Sigmoid colon (tissue), 7 donors: ENCODE results near the gene ZNF559. TPM values are rescaled to one million over a fixed set of nuclear protein-coding genes. Genes with fewer than 3 reads are reported as not detected.
A peak's percentile ranks its signal among the peaks of the same experiment; 100 is the strongest.

Source experiments
- DNase-seq: peaks from one replicate; pipeline ENCODE4 v3.0.0-alpha.2; 2019
- H3K27ac ChIP-seq, 4 donors: fragments of 200-600 bp; sonication (generic); one replicate each; pipeline ENCODE4 v1.5.1; 2016 to 2019; ENCODE audit warnings: mild to moderate bottlenecking in 1 of 4
- H3K27me3 ChIP-seq, 3 donors: fragments of 200-600 bp; sonication (generic); one replicate each; pipeline ENCODE4 v1.5.1; 2019; ENCODE audit warnings: mild to moderate bottlenecking in 1 of 3
- H3K36me3 ChIP-seq, 4 donors: fragments of 200-600 bp; sonication (generic); one replicate each; pipeline ENCODE4 v1.5.1; 2016 to 2019
- H3K4me1 ChIP-seq, 4 donors: fragments of 200-600 bp; sonication (generic); one replicate each; pipeline ENCODE4 v1.5.1; 2017 to 2019
- H3K4me3 ChIP-seq, 4 donors: fragments of 200-600 bp; sonication (generic); one replicate each; pipeline ENCODE4 v1.5.1; 2017 to 2019; ENCODE audit warnings: mild to moderate bottlenecking in 2 of 4, moderate library complexity in 1 of 4
- H3K9me3 ChIP-seq, 4 donors: fragments of 200-600 bp in 3 of 4; sonication (generic) in 3 of 4; one replicate each; pipeline versions ENCODE4 v1.5.1 to v1.6.1; 2013 to 2019
- CTCF ChIP-seq, 4 experiments: fragments of 450-650 bp in 3 of 4; fragments of 200-600 bp in 1 of 4; IDR thresholded peaks; one replicate each; pipeline ENCODE4 v1.5.1; 2016 to 2019; ENCODE audit warnings: antibody characterized with exemption in 4 of 4, mild to moderate bottlenecking in 3 of 4, moderate library complexity in 2 of 4
- EP300 ChIP-seq, 4 donors: sonication (generic); formaldehyde crosslinking; IDR thresholded peaks; one replicate each; pipeline ENCODE4 v1.6.1; 2017; ENCODE audit warnings: antibody characterized with exemption in 4 of 4
- POLR2A ChIP-seq, 2 donors: fragments of 450-650 bp; IDR thresholded peaks; one replicate each; pipeline ENCODE4 v1.6.1; 2016; ENCODE audit warnings: antibody characterized with exemption in 2 of 2, mild to moderate bottlenecking in 2 of 2, moderate library complexity in 2 of 2
- POLR2AphosphoS5 ChIP-seq, 4 donors: sonication (generic); formaldehyde crosslinking; IDR thresholded peaks; one replicate each; pipeline ENCODE4 v1.6.1; 2017; ENCODE audit warnings: antibody characterized with exemption in 4 of 4
- WGBS, 2 donors: extraction: QIAGEN DNeasy Blood & Tissue Kit; methylation state at CpG; one replicate each; pipeline ENCODE4 v1.1.7; 2013; 5-methylcytosine and 5-hydroxymethylcytosine counted together
- intact Hi-C: fragments of 100-400 bp; cut with DNase I; formaldehyde crosslinking; loops from one replicate; pipeline ENCODE4 v1.15.1; 2023
- polyA plus RNA-seq, 3 donors: library from polyadenylated mRNA; stranded (reverse); fragments of 200-250 nt; gene quantifications; one replicate each; pipeline ENCODE4 v1.2.3, GENCODE V29; 2013
- total RNA-seq, 4 donors: library from RNA; depleted of rRNA; stranded (reverse); fragments of >200 nt; gene quantifications; one replicate each; pipeline ENCODE4 v1.1.0, GENCODE V29; 2016
- donor health status: healthy with polysubstance abuse.
- donor health status: Bipolar disorder and iron deficiency.
- donor health status: healthy.

The ZNF559 gene
- total and polyA plus RNA-seq, 7 donors: 3.7 to 45.7 (median 16.5) TPM

- Histone ChIP-seq H3K4me3 (no peak overlapping the region), H3K27me3 (no peaks in the 10 kb centered on the region), H3K27ac (no peak overlapping the region), H3K9me3 (peaks cover 0 to 11% (median 2%) of the 10 kb centered on the region in 4 donors), H3K36me3 (peaks cover 10 to 40% (median 31%) of the 10 kb centered on the region in 4 donors), H3K4me1 (peaks cover 0 to 21% (median 13%) of the 10 kb centered on the region in 4 donors)
- intact Hi-C loops: loop anchor here (5.0 kb wide), 1 partner anchor 231 kb away; the partner anchor contains the start of gene ZNF426
- WGBS, 2 donors: 93 to 97% methylated on average over 1 of the region's 1 CpG
- no peak for DNase-seq
- TF ChIP-seq POLR2AphosphoS5 (IDR thresholded peaks at IDR 0.05): no peak
- no peak for TF ChIP-seq CTCF (IDR thresholded peaks at IDR 0.05)
- TF ChIP-seq POLR2A (IDR thresholded peaks at IDR 0.05): no peak
- TF ChIP-seq EP300 (IDR thresholded peaks at IDR 0.05): no peak
Measured at GRCh38 chr19:9306443-9306842, 17.5 kb upstream of the ZNF559 start.

GRCh38 chr19:9308091-9308770 is 15.7 kb upstream of the ZNF559 start:
- 68 to 78% methylated on average over 10 of the region's 10 CpGs for WGBS, 2 donors
- peaks cover 0 to 22% (median 13%) of the 10 kb centered on the region in 4 donors for H3K36me3 ChIP-seq
- DNase-seq: no peak
- peaks cover 0 to 4% (median 0%) of the 10 kb centered on the region in 4 donors for H3K9me3 ChIP-seq
- H3K4me1 ChIP-seq: peaks cover 0 to 21% (median 13%) of the 10 kb centered on the region in 4 donors
- no peak for TF ChIP-seq CTCF (IDR thresholded peaks at IDR 0.05)
- TF ChIP-seq POLR2AphosphoS5 (IDR thresholded peaks at IDR 0.05): no peak
- no peak for TF ChIP-seq POLR2A (IDR thresholded peaks at IDR 0.05)
- TF ChIP-seq EP300 (IDR thresholded peaks at IDR 0.05): no peak
- no peak overlapping the region for H3K27ac ChIP-seq
- intact Hi-C loops: loop anchor here (2.0 to 5.0 kb wide), 3 partner anchors 167 to 485 kb away; partner anchors contain the start of genes ZNF317 and ZNF426
- H3K27me3 ChIP-seq: no peaks in the 10 kb centered on the region
- peak overlapping the region in 3 of 4 donors; percentile 68 to 94 (median 74) for H3K4me3 ChIP-seq

- Histone ChIP-seq H3K36me3 (peaks cover 0 to 11% (median 6%) of the 10 kb centered on the region in 4 donors), H3K27me3 (no peaks in the 10 kb centered on the region), H3K27ac (peak within 1 kb of the TSS; percentile 91 to 98 (median 96)), H3K9me3 (no peaks in the 10 kb centered on the region), H3K4me3 (peak within 1 kb of the TSS; percentile 68 to 94 (median 84)), H3K4me1 (peaks cover 0 to 21% (median 13%) of the 10 kb centered on the region in 4 donors)
- peak; percentile 99 for DNase-seq
- WGBS, 2 donors: 1% methylated on average over 63 of the region's 63 CpGs
- TF ChIP-seq CTCF (IDR thresholded peaks at IDR 0.05) (no peak), POLR2AphosphoS5 (IDR thresholded peaks at IDR 0.05) (peak; percentile 72 to 90 (median 88)), POLR2A (IDR thresholded peaks at IDR 0.05) (peak; percentile 33 to 63), EP300 (IDR thresholded peaks at IDR 0.05) (peak in 1 of 4 donors; percentile 4)
- intact Hi-C loops: loop anchor here (1.0 to 5.0 kb wide), 4 partner anchors 15 to 483 kb away; partner anchors contain the start of genes ZNF317, ZNF426 and ZNF559
Measured at GRCh38 chr19:9309139-9309973, 14.6 kb upstream of the ZNF559 start, which contains the start of gene ZNF699. TSS of gene ZNF699 (minus strand) at chr19:9309838. CDS start at chr19:9305119, 4,719 bp downstream.

GRCh38 chr19:9309974-9310446 is 14.0 kb upstream of the ZNF559 start:
- peak overlapping the region; percentile 68 to 94 (median 84) for H3K4me3 ChIP-seq

More at GRCh38 chr19:9309974-9310446, 14.0 kb upstream of the ZNF559 start:
- TF ChIP-seq POLR2A (IDR thresholded peaks at IDR 0.05) (no peak), POLR2AphosphoS5 (IDR thresholded peaks at IDR 0.05) (no peak), EP300 (IDR thresholded peaks at IDR 0.05) (no peak), CTCF (IDR thresholded peaks at IDR 0.05) (no peak)
- intact Hi-C loops: loop anchor here (1.0 to 10.0 kb wide), 7 partner anchors 14 to 483 kb away; partner anchors contain the start of genes MBD3L1, ZNF266, ZNF317 and ZNF426
- WGBS, 2 donors: 5 to 14% methylated on average over 13 of the region's 13 CpGs
- Histone ChIP-seq H3K36me3 (peaks cover 0 to 5% (median 0%) of the 10 kb centered on the region in 4 donors), H3K4me1 (peaks cover 0 to 21% (median 13%) of the 10 kb centered on the region in 4 donors), H3K9me3 (no peaks in the 10 kb centered on the region), H3K27ac (peak overlapping the region; percentile 91 to 98 (median 96)), H3K27me3 (no peaks in the 10 kb centered on the region)
- peak; percentile 96 for DNase-seq
